Measurements from ENCODE around the gene PLN. TPM values are rescaled to one million over a fixed set of nuclear protein-coding genes. Genes with fewer than 3 reads are reported as not detected.

The PLN gene
- polyA plus RNA-seq, 1 of the 3 experiments (the other 2 are of a cell fraction): not detected

- no peak for TF ChIP-seq REST (IDR thresholded peaks at IDR 0.05; ENCODE audit: low read depth, low read length)
- no peak for TF ChIP-seq FOSL2 (IDR thresholded peaks at IDR 0.05; ENCODE audit: borderline replicate concordance, low read depth)
- TF ChIP-seq USF1 (IDR thresholded peaks at IDR 0.05; ENCODE audit: borderline replicate concordance, low read depth): no peak
- no peak for TF ChIP-seq TCF12 (IDR thresholded peaks at IDR 0.05)
- no peak for TF ChIP-seq NRF1 (IDR thresholded peaks at IDR 0.05; ENCODE audit: low read depth, low read length)
- TF ChIP-seq EP300 (IDR thresholded peaks at IDR 0.05; ENCODE audit: borderline replicate concordance in 1 of 2, low read depth in 1 of 2, low read length in 1 of 2): no peak
- TF ChIP-seq SMC3 (IDR thresholded peaks at IDR 0.05; ENCODE audit: low read depth, low read length): no peak
- no peak for TF ChIP-seq RAD21 (IDR thresholded peaks at IDR 0.05; ENCODE audit: low read length)
- TF ChIP-seq SIN3A (IDR thresholded peaks at IDR 0.05; ENCODE audit: borderline replicate concordance, low read depth, low read length): no peak
These were observed 14.9 kb downstream of the PLN start (continued) for GRCh38 chr6:118562959-118563358.

- ChIA-PET POLR2A (no interaction called here), CTCF (interaction anchor here (0.6 to 2.9 kb wide), 28 partner anchors 10 to 545 kb away, joined by 3 to 20 read pairs (median 4); partner anchors contain the start of gene ASF1A)
- no peak overlapping the region for H3K4me3 ChIP-seq (ENCODE audit: low read depth in 2 of 2, low read length in 1 of 2)
- no peak overlapping the region for H3K27ac ChIP-seq (ENCODE audit: low read depth in 2 of 2, low read length in 1 of 2)
- H3K4me2 ChIP-seq: no peak overlapping the region
- WGBS (ENCODE audit: low lambda C conversion rate): 92% methylated on average over 5 of the region's 5 CpGs
- H2AFZ ChIP-seq (ENCODE audit: low read depth): no peak overlapping the region
- peak; percentile 17 for DNase-seq
- TF ChIP-seq REST (IDR thresholded peaks at IDR 0.05; ENCODE audit: low read depth, low read length): no peak
- TF ChIP-seq FOXM1 (IDR thresholded peaks at IDR 0.05; ENCODE audit: low read depth): no peak
- peak; percentile 45 for TF ChIP-seq CTCF (IDR thresholded peaks at IDR 0.05)
- peak; percentile 77 for TF ChIP-seq RAD21 (IDR thresholded peaks at IDR 0.05; ENCODE audit: low read length)
- no peak for TF ChIP-seq RCOR1 (IDR thresholded peaks at IDR 0.05; ENCODE audit: low read length)
- TF ChIP-seq SMC3 (IDR thresholded peaks at IDR 0.05; ENCODE audit: low read depth, low read length): peak; percentile 57; the same call in 1 of the 2 replicates
- no peak for TF ChIP-seq FOXJ3 (CRISPR knock-in tag; IDR thresholded peaks at IDR 0.05)
- TF ChIP-seq TEAD4 (IDR thresholded peaks at IDR 0.05; ENCODE audit: borderline replicate concordance, insufficient read depth): no peak
- no peak for TF ChIP-seq JUND (IDR thresholded peaks at IDR 0.05)
- no peak for TF ChIP-seq ZBTB33 (IDR thresholded peaks at IDR 0.05; ENCODE audit: borderline replicate concordance, low read depth)
- H3K36me3 ChIP-seq (replicated peaks in 1 of 2; ENCODE audit: control insufficient read depth in 1 of 2, insufficient read depth in 2 of 2, low read length in 1 of 2): peaks cover 0 to 12% of the 10 kb centered on the region in 2 experiments
- no peaks in the 10 kb centered on the region for H3K27me3 ChIP-seq (ENCODE audit: insufficient read depth)
- H3K9me2 ChIP-seq: no peaks in the 10 kb centered on the region
- H3K9ac ChIP-seq: no peak overlapping the region
- H3K9me3 ChIP-seq: no peaks in the 10 kb centered on the region
- H4K20me1 ChIP-seq (ENCODE audit: insufficient read depth): 0 out of 2 replicates have a peak, but pooled peaks cover 8% of the 10 kb centered on the region
- no peaks in the 10 kb centered on the region for H3F3A ChIP-seq (replicated peaks; ENCODE audit: insufficient read depth)
- H3K79me2 ChIP-seq (ENCODE audit: insufficient read depth): no peaks in the 10 kb centered on the region; the same call in 1 of the 2 replicates
- no peaks in the 10 kb centered on the region; a peak in 2 of 4 replicates for H3K4me1 ChIP-seq (ENCODE audit: control insufficient read depth in 1 of 2, insufficient read depth in 2 of 2, low read depth in 1 of 2, low read length in 1 of 2)
These were observed 17.3 kb downstream of the PLN start for GRCh38 chr6:118565311-118565960.

Data from SK-N-SH (cell line).